Endodermal cell (in vitro differentiated cells): ENCODE measurements around the gene STK36. TPM values are rescaled to one million over a fixed set of nuclear protein-coding genes. Genes with fewer than 3 reads are reported as not detected.
A peak's percentile ranks its signal among the peaks of the same experiment; 100 is the strongest.

Source experiments
- DNase-seq: peaks from one replicate; pipeline ENCODE4 v3.0.0-alpha.2; 2017
- H3K27ac ChIP-seq: 2 replicates; pipeline ENCODE4 v1.5.1; 2013; ENCODE audit warnings: mild to moderate bottlenecking, low read depth, low read length, moderate library complexity
- H3K27me3 ChIP-seq: 2 replicates; pipeline ENCODE4 v1.6.1; 2013; ENCODE audit warnings: mild to moderate bottlenecking, low read length, moderate library complexity; ENCODE audit not compliant: insufficient read depth, control insufficient read depth, poor library complexity, severe bottlenecking
- H3K36me3 ChIP-seq: 2 replicates; pipeline ENCODE4 v1.7.0; 2013; ENCODE audit warnings: mild to moderate bottlenecking, low read length, moderate library complexity; ENCODE audit not compliant: control insufficient read depth, insufficient read depth
- H3K4me1 ChIP-seq: one replicate; pipeline ENCODE4 v1.7.0; 2013; ENCODE audit warnings: low read length; ENCODE audit not compliant: control insufficient read depth, insufficient read depth
- H3K4me3 ChIP-seq: 2 replicates; pipeline ENCODE4 v1.5.1; 2013; ENCODE audit warnings: mild to moderate bottlenecking, low read length, moderate library complexity
- H3K9ac ChIP-seq: 2 replicates; pipeline ENCODE4 v1.6.1; 2013; ENCODE audit warnings: mild to moderate bottlenecking, low read length, moderate library complexity; ENCODE audit not compliant: poor library complexity, severe bottlenecking; ENCODE audit errors: extremely low read depth
- H3K9me3 ChIP-seq: 2 replicates; pipeline ENCODE4 v1.6.1; 2013; ENCODE audit warnings: mild to moderate bottlenecking, low read length, moderate library complexity; ENCODE audit not compliant: control insufficient read depth
- H3K27ac Mint-ChIP-seq: 2 replicates; pipeline ENCODE4 v1.8.0; 2020; ENCODE audit warnings: mixed read lengths
- H3K27me3 Mint-ChIP-seq: 2 replicates; pipeline ENCODE4 v1.8.0; 2021; ENCODE audit warnings: mild to moderate bottlenecking, mixed read lengths; ENCODE audit not compliant: insufficient read depth
- H3K36me3 Mint-ChIP-seq: 2 replicates; pipeline ENCODE4 v1.8.0; 2020; ENCODE audit warnings: low read depth, mixed read lengths
- H3K4me1 Mint-ChIP-seq: 2 replicates; pipeline ENCODE4 v1.8.0; 2020; ENCODE audit warnings: mixed read lengths
- H3K4me3 Mint-ChIP-seq: 2 replicates; pipeline ENCODE4 v1.8.0; 2020; ENCODE audit warnings: mild to moderate bottlenecking, moderate library complexity, mixed read lengths
- H3K9me3 Mint-ChIP-seq: 2 replicates; pipeline ENCODE4 v1.8.0; 2020; ENCODE audit warnings: mild to moderate bottlenecking, mixed read lengths
- WGBS, 2 experiments: methylation state at CpG; one replicate each; pipeline versions ENCODE4 v1.1.5 to v1.1.7; 2013; ENCODE audit warnings: missing lambda C conversion rate in 2 of 2, mixed read lengths in 1 of 2; ENCODE audit not compliant: insufficient coverage in 1 of 2, insufficient read length in 1 of 2; 5-methylcytosine and 5-hydroxymethylcytosine counted together
- long read RNA-seq, 4 experiments: library from polyadenylated mRNA in 2 of 4; library from RNA in 1 of 4; library from capped mRNA in 1 of 4; stranded (forward) in 3 of 4; unstranded in 1 of 4; transcript quantifications; one replicate each; pipeline ENCODE4 v2.0.0, GENCODE V29; 2020 to 2021; ENCODE audit warnings: inconsistent platforms in 1 of 4
- polyA plus RNA-seq, 2 experiments: library from polyadenylated mRNA; stranded (reverse); fragments of 50-300 nt; gene quantifications; one replicate each; pipeline ENCODE4 v1.2.3, GENCODE V29; 2013
- total RNA-seq, 2 donors: library from RNA; stranded (reverse); fragmentation: NEBNext Ultra II Directional in 1 of 2; extraction: Animal tissue kit (Norgen Biotek cat#: 25700) in 1 of 2; gene quantifications; 2 replicates in 1 of 2; 3 replicates in 1 of 2; pipeline ENCODE4 v1.2.1, GENCODE V29; 2021
- TF ChIP-seq, protein P1 (sequence below): fragments of 200-600 bp; sonication (generic); conservative IDR thresholded peaks from 2 replicates; pipeline ENCODE4 v1.5.0; 2021; ENCODE audit warnings: antibody characterized with exemption, mild to moderate bottlenecking

The STK36 gene, protein sequence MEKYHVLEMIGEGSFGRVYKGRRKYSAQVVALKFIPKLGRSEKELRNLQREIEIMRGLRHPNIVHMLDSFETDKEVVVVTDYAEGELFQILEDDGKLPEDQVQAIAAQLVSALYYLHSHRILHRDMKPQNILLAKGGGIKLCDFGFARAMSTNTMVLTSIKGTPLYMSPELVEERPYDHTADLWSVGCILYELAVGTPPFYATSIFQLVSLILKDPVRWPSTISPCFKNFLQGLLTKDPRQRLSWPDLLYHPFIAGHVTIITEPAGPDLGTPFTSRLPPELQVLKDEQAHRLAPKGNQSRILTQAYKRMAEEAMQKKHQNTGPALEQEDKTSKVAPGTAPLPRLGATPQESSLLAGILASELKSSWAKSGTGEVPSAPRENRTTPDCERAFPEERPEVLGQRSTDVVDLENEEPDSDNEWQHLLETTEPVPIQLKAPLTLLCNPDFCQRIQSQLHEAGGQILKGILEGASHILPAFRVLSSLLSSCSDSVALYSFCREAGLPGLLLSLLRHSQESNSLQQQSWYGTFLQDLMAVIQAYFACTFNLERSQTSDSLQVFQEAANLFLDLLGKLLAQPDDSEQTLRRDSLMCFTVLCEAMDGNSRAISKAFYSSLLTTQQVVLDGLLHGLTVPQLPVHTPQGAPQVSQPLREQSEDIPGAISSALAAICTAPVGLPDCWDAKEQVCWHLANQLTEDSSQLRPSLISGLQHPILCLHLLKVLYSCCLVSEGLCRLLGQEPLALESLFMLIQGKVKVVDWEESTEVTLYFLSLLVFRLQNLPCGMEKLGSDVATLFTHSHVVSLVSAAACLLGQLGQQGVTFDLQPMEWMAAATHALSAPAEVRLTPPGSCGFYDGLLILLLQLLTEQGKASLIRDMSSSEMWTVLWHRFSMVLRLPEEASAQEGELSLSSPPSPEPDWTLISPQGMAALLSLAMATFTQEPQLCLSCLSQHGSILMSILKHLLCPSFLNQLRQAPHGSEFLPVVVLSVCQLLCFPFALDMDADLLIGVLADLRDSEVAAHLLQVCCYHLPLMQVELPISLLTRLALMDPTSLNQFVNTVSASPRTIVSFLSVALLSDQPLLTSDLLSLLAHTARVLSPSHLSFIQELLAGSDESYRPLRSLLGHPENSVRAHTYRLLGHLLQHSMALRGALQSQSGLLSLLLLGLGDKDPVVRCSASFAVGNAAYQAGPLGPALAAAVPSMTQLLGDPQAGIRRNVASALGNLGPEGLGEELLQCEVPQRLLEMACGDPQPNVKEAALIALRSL (N-terminal part only)
- 10 to 100 TPM; 73.5 to 87.4 TPM for total RNA-seq
- 68.4 TPM for polyA plus RNA-seq (2013, experiment 1 of 2)
- polyA plus RNA-seq (2013, experiment 2 of 2), result 54.2 TPM
- long read RNA-seq, experiment 1, full-length matches to known transcripts, result 1 of 15 reads
- long read RNA-seq, experiment 1, partial matches to known transcripts, result 4 of 15 reads
- long read RNA-seq, experiment 1, other reads (novel, unspliced or antisense), result 10 of 15 reads
- long read RNA-seq, experiment 2, full-length matches to known transcripts, result 21 of 76 reads
- long read RNA-seq, experiment 2, partial matches to known transcripts, result 18 of 76 reads
- long read RNA-seq, experiment 2, other reads (novel, unspliced or antisense), result 37 of 76 reads
- long read RNA-seq, experiment 3, full-length matches to known transcripts, result 61 of 121 reads
- long read RNA-seq, experiment 3, partial matches to known transcripts, result 20 of 121 reads
- long read RNA-seq, experiment 3, other reads (novel, unspliced or antisense), result 40 of 121 reads
- long read RNA-seq, experiment 4, partial matches to known transcripts, result 1 of 1 reads
- long read RNA-seq, experiment 4, other reads (novel, unspliced or antisense), result 0 of 1 reads

DNA sequence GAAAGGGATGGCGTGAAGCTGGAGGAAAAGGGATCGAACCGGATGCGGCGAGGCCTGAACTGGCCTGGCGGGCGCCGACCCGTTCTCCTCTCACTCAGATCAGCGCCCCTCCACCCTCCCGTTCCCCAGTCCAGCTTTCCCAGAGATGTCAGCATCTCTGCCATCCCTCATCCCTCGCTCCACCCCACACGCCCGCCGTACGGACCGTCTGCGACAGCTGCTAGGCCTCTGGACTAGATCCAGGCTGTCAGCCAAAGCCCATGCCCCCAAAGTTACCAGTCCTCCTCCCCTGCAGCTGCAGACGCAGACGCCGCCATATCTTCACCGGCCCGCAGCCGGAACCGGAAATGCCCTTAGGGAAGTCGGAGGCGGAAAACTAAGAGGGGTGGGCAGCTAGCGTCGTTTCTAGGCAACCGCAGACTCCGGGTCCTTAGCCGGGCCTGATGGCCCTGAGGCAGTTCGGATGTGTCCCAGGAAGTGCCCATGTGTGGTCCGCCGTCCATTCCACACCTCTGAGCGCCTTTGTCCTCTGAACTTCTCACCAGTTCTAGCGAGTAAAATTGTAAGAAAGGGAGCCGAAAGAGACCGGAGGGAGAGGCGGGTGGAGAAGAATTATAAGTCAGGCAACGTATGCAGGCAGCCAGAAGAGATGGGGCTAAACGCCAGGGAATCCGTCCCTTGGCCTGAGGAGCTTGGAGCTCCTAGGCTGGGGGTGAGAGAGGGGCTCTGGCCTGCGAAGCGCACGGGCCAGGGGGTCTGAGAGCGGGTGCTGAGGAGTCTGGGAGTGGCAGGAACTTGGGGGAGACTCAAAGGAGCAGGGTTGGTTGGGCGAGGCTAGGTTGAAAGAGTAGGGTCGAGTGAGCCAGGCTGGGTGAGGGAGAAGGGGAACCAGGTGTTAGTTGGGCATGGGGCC, at the start of gene STK36, which contains the start of gene RNF25:
Gene STK36 (plus strand): TSS at position 433 of the 913 bp plus-strand sequence. CDS start 744 bp downstream, outside the sequence.
Gene RNF25 (minus strand): TSS at position 349 of the 913 bp plus-strand sequence. CDS start 32 bp downstream, at position 317.
- H3K4me1 Mint-ChIP-seq, result peaks cover 11% of the 10 kb centered on the region
- Histone ChIP-seq H3K27me3 (no peaks in the 10 kb centered on the region), H3K4me3 (peak within 1 kb of the TSS; percentile 93), H3K27ac (peak within 1 kb of the TSS; percentile 59), H3K9ac (peak within 1 kb of the TSS; percentile 64), H3K36me3 (peaks cover 40% of the 10 kb centered on the region), H3K4me1 (peaks cover 12% of the 10 kb centered on the region), H3K9me3 (no peaks in the 10 kb centered on the region)
- H3K36me3 Mint-ChIP-seq, result peaks cover 30% of the 10 kb centered on the region
- peak; percentile 94 for DNase-seq
- H3K27me3 Mint-ChIP-seq, result no peaks in the 10 kb centered on the region
- TF ChIP-seq, protein P1, sequence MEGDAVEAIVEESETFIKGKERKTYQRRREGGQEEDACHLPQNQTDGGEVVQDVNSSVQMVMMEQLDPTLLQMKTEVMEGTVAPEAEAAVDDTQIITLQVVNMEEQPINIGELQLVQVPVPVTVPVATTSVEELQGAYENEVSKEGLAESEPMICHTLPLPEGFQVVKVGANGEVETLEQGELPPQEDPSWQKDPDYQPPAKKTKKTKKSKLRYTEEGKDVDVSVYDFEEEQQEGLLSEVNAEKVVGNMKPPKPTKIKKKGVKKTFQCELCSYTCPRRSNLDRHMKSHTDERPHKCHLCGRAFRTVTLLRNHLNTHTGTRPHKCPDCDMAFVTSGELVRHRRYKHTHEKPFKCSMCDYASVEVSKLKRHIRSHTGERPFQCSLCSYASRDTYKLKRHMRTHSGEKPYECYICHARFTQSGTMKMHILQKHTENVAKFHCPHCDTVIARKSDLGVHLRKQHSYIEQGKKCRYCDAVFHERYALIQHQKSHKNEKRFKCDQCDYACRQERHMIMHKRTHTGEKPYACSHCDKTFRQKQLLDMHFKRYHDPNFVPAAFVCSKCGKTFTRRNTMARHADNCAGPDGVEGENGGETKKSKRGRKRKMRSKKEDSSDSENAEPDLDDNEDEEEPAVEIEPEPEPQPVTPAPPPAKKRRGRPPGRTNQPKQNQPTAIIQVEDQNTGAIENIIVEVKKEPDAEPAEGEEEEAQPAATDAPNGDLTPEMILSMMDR, result no peak
- no peaks in the 10 kb centered on the region for H3K9me3 Mint-ChIP-seq
- H3K27ac Mint-ChIP-seq, result peak within 1 kb of the TSS; percentile 97
- peak within 1 kb of the TSS; percentile 93 for H3K4me3 Mint-ChIP-seq
- 0% methylated on average over 19 to 49 of the region's 49 CpGs for WGBS, 2 experiments

DNA sequence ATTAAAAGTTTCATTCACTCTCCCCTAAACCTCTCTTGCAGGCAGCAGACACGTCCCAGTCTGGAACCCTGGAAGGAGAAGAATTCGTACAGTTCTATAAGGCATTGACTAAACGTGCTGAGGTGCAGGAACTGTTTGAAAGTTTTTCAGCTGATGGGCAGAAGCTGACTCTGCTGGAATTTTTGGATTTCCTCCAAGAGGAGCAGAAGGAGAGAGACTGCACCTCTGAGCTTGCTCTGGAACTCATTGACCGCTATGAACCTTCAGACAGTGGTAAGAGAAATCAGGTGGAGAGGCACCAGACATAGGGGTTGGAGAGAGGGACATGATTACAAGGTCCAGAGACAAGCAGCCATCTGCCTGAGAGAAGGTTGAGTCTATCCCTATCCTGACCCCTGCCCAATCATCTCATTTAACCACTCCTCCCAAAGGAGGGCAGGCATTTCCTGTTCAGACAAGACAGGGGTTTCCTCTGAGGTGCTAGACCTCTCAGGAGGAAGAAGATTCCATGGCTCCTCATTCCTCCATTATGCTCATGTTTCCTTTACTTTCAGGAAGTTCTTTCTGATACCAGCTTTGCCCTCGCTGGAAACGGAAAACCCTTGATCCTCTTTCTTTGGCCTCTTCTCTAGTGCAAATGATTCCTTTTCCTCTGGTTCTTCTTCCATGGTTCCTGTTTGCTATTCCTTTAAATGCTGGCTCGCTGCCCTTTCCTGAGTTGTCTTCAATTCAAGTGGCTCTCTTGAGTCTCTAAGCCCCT, 49.1 kb upstream of the STK36 start:
- Mint-ChIP-seq H3K9me3 (no peaks in the 10 kb centered on the region), H3K36me3 (no peaks in the 10 kb centered on the region), H3K4me3 (no peak overlapping the region), H3K27ac (no peak overlapping the region), H3K4me1 (peaks cover 9% of the 10 kb centered on the region), H3K27me3 (peaks cover 2% of the 10 kb centered on the region)
- TF ChIP-seq, protein P1, result no peak
- Histone ChIP-seq H3K27ac (no peak overlapping the region), H3K9ac (no peak overlapping the region), H3K36me3 (no peaks in the 10 kb centered on the region), H3K27me3 (no peaks in the 10 kb centered on the region), H3K4me3 (no peak overlapping the region), H3K4me1 (peaks cover 2% of the 10 kb centered on the region), H3K9me3 (no peaks in the 10 kb centered on the region)
- peak; percentile 52 for DNase-seq
- 88 to 89% methylated on average over 6 to 7 of the region's 7 CpGs for WGBS, 2 experiments
